ENCODE data around the gene XYLT1. TPM values are rescaled to one million over a fixed set of nuclear protein-coding genes. Genes with fewer than 3 reads are reported as not detected.
A peak's percentile ranks its signal among the peaks of the same experiment; 100 is the strongest.

XYLT1 gene
- total and polyA plus RNA-seq, 2 experiments from 2014 or later = 4.5 to 26.3 TPM

- in situ Hi-C loops (cut with MboI) = no loop called here
- Histone ChIP-seq H3K4me3 (no peak overlapping the region), H3K79me2 (ENCODE audit: insufficient read depth) (no peaks in the 10 kb centered on the region), H3K4me1 (ENCODE audit: insufficient read depth) (no peaks in the 10 kb centered on the region), H3K9ac (no peak overlapping the region), H3K27ac (no peak overlapping the region), H3K9me3 (ENCODE audit: low read depth) (no peaks in the 10 kb centered on the region), H4K20me1 (ENCODE audit: insufficient read depth) (no peaks in the 10 kb centered on the region), H3K27me3 (replicated peaks; ENCODE audit: insufficient read depth) (no peaks in the 10 kb centered on the region), H2AFZ (no peak overlapping the region), H3K36me3 (ENCODE audit: low read depth) (peaks cover 8% of the 10 kb centered on the region; the same call in 1 of the 2 replicates), H3K9me2 (ENCODE audit: insufficient read depth) (no peaks in the 10 kb centered on the region), H3K4me2 (ENCODE audit: unreplicated experiment) (no peak overlapping the region), H3F3A (ENCODE audit: insufficient read depth) (no peaks in the 10 kb centered on the region)
- TF ChIP-seq EZH2 (IDR thresholded peaks at IDR 0.05; ENCODE audit: insufficient read depth, poor library complexity, severe bottlenecking) (no peak), EZH2phosphoT487 (IDR thresholded peaks at IDR 0.05; ENCODE audit: insufficient read depth, low read depth) (no peak)
- WGBS, 2 experiments (ENCODE audit: low coverage in 1 of 2, low lambda C conversion rate in 2 of 2, missing lambda C conversion rate in 2 of 2) = 90 to 98% methylated on average over 6 of the region's 6 CpGs
- no peak for DNase-seq
These were observed 340.0 kb downstream of the XYLT1 start for GRCh38 chr16:17130733-17131132.

GRCh38 chr16:17129971-17130370, 340.8 kb downstream of the XYLT1 start:
- no peak overlapping the region for H2AFZ ChIP-seq
- no peaks in the 10 kb centered on the region for H3K79me2 ChIP-seq (ENCODE audit: insufficient read depth)
- WGBS, 2 experiments (ENCODE audit: low coverage in 1 of 2, low lambda C conversion rate in 2 of 2, missing lambda C conversion rate in 2 of 2) = 98 to 100% methylated on average over 5 of the region's 5 CpGs
- no peaks in the 10 kb centered on the region for H3K9me3 ChIP-seq (ENCODE audit: low read depth)
- no peaks in the 10 kb centered on the region for H3K4me1 ChIP-seq (ENCODE audit: insufficient read depth)
- H4K20me1 ChIP-seq (ENCODE audit: insufficient read depth) = no peaks in the 10 kb centered on the region
- no peak overlapping the region for H3K4me3 ChIP-seq
- H3K9ac ChIP-seq = no peak overlapping the region
- no peak overlapping the region for H3K4me2 ChIP-seq (ENCODE audit: unreplicated experiment)
- no peaks in the 10 kb centered on the region for H3F3A ChIP-seq (ENCODE audit: insufficient read depth)
- no peak overlapping the region for H3K27ac ChIP-seq
- in situ Hi-C loops (cut with MboI) = no loop called here
- DNase-seq = no peak
- TF ChIP-seq EZH2 (IDR thresholded peaks at IDR 0.05; ENCODE audit: insufficient read depth, poor library complexity, severe bottlenecking) (no peak), EZH2phosphoT487 (IDR thresholded peaks at IDR 0.05; ENCODE audit: insufficient read depth, low read depth) (no peak)
- peaks cover 15% of the 10 kb centered on the region; the same call in 1 of the 2 replicates for H3K36me3 ChIP-seq (ENCODE audit: low read depth)
- H3K27me3 ChIP-seq (replicated peaks; ENCODE audit: insufficient read depth) = no peaks in the 10 kb centered on the region
- H3K9me2 ChIP-seq (ENCODE audit: insufficient read depth) = no peaks in the 10 kb centered on the region

- 80% methylated on average over 6 of the region's 6 CpGs for WGBS, 2 experiments (ENCODE audit: low coverage in 1 of 2, low lambda C conversion rate in 2 of 2, missing lambda C conversion rate in 2 of 2)
- Histone ChIP-seq H3K27ac (no peak overlapping the region), H2AFZ (no peak overlapping the region), H3K4me1 (ENCODE audit: insufficient read depth) (no peaks in the 10 kb centered on the region), H3K79me2 (ENCODE audit: insufficient read depth) (no peaks in the 10 kb centered on the region), H3K4me3 (no peak overlapping the region), H3K9me2 (ENCODE audit: insufficient read depth) (no peaks in the 10 kb centered on the region), H3K9ac (no peak overlapping the region), H4K20me1 (ENCODE audit: insufficient read depth) (no peaks in the 10 kb centered on the region), H3K36me3 (ENCODE audit: low read depth) (peaks cover 22% of the 10 kb centered on the region), H3F3A (ENCODE audit: insufficient read depth) (0 out of 2 replicates have a peak, but pooled peaks cover 8% of the 10 kb centered on the region), H3K9me3 (ENCODE audit: low read depth) (no peaks in the 10 kb centered on the region), H3K4me2 (ENCODE audit: unreplicated experiment) (no peak overlapping the region), H3K27me3 (replicated peaks; ENCODE audit: insufficient read depth) (no peaks in the 10 kb centered on the region)
- in situ Hi-C loops (cut with MboI) = no loop called here
- DNase-seq = no peak
- no peak for TF ChIP-seq EZH2phosphoT487 (IDR thresholded peaks at IDR 0.05; ENCODE audit: insufficient read depth, low read depth)
- TF ChIP-seq EZH2 (IDR thresholded peaks at IDR 0.05; ENCODE audit: insufficient read depth, poor library complexity, severe bottlenecking) = no peak
These were observed 342.0 kb downstream of the XYLT1 start for GRCh38 chr16:17128791-17129190.

- TF ChIP-seq EZH2 (IDR thresholded peaks at IDR 0.05; ENCODE audit: insufficient read depth, poor library complexity, severe bottlenecking) (no peak), EZH2phosphoT487 (IDR thresholded peaks at IDR 0.05; ENCODE audit: insufficient read depth, low read depth) (no peak)
- Histone ChIP-seq H4K20me1 (ENCODE audit: insufficient read depth) (no peaks in the 10 kb centered on the region), H3K9ac (no peak overlapping the region), H3K27me3 (replicated peaks; ENCODE audit: insufficient read depth) (no peaks in the 10 kb centered on the region), H3K4me3 (no peak overlapping the region), H2AFZ (no peak overlapping the region), H3K36me3 (ENCODE audit: low read depth) (peaks cover 25% of the 10 kb centered on the region), H3K79me2 (ENCODE audit: insufficient read depth) (no peaks in the 10 kb centered on the region), H3K9me3 (ENCODE audit: low read depth) (no peaks in the 10 kb centered on the region), H3K27ac (no peak overlapping the region), H3K4me1 (ENCODE audit: insufficient read depth) (no peaks in the 10 kb centered on the region), H3K4me2 (ENCODE audit: unreplicated experiment) (no peak overlapping the region), H3F3A (ENCODE audit: insufficient read depth) (0 out of 2 replicates have a peak, but pooled peaks cover 8% of the 10 kb centered on the region), H3K9me2 (ENCODE audit: insufficient read depth) (no peaks in the 10 kb centered on the region)
- in situ Hi-C loops (cut with MboI) = no loop called here
- DNase-seq = no peak
- WGBS, 2 experiments (ENCODE audit: low coverage in 1 of 2, low lambda C conversion rate in 2 of 2, missing lambda C conversion rate in 2 of 2) = 56 to 58% methylated on average over 3 of the region's 3 CpGs
These were observed 344.6 kb downstream of the XYLT1 start for GRCh38 chr16:17126156-17126555.

GRCh38 chr16:17125671-17126070, 345.1 kb downstream of the XYLT1 start:
- Histone ChIP-seq H3K4me3 (no peak overlapping the region), H4K20me1 (ENCODE audit: insufficient read depth) (no peaks in the 10 kb centered on the region), H3K27ac (no peak overlapping the region), H3K9ac (no peak overlapping the region), H3K9me2 (ENCODE audit: insufficient read depth) (no peaks in the 10 kb centered on the region), H3K4me1 (ENCODE audit: insufficient read depth) (no peaks in the 10 kb centered on the region), H3K9me3 (ENCODE audit: low read depth) (no peaks in the 10 kb centered on the region), H3K36me3 (ENCODE audit: low read depth) (peaks cover 24% of the 10 kb centered on the region), H3K27me3 (replicated peaks; ENCODE audit: insufficient read depth) (no peaks in the 10 kb centered on the region), H3F3A (ENCODE audit: insufficient read depth) (peaks cover 8% of the 10 kb centered on the region; the same call in 1 of the 2 replicates), H3K4me2 (ENCODE audit: unreplicated experiment) (no peak overlapping the region), H3K79me2 (ENCODE audit: insufficient read depth) (no peaks in the 10 kb centered on the region), H2AFZ (no peak overlapping the region)
- TF ChIP-seq EZH2phosphoT487 (IDR thresholded peaks at IDR 0.05; ENCODE audit: insufficient read depth, low read depth) = no peak
- TF ChIP-seq EZH2 (IDR thresholded peaks at IDR 0.05; ENCODE audit: insufficient read depth, poor library complexity, severe bottlenecking) = no peak
- peak; percentile 25 for DNase-seq
- in situ Hi-C loops (cut with MboI) = no loop called here
